H1 (cell line): ENCODE results near the gene LCNL1. TPM values are rescaled to one million over a fixed set of nuclear protein-coding genes. Genes with fewer than 3 reads are reported as not detected.

Experiments
- SP1 ChIP-seq: IDR thresholded peaks from 2 replicates; pipeline ENCODE4 v1.6.1; 2011; ENCODE audit warnings: low read depth, low read length
- polyA plus RNA-seq, 7 experiments: library from polyadenylated mRNA; depleted of rRNA in 3 of 7; stranded (reverse) in 5 of 7; unstranded in 2 of 7; fragments of >200 nt in 5 of 7; fragments of 200-250 nt in 2 of 7; gene quantifications; 1 replicate in 5 of 7; 2 replicates in 1 of 7; 4 replicates in 1 of 7; pipeline versions ENCODE4 v1.2.1 to v1.2.3, GENCODE V29; 2011 to 2013; ENCODE audit warnings: missing spikeins in 2 of 7, mixed read lengths in 2 of 7
- total RNA-seq: library from RNA; stranded (reverse); fragmentation: NEBNext Ultra II Directional; extraction: Animal tissue kit (Norgen Biotek cat#: 25700); gene quantifications from 2 replicates; pipeline ENCODE4 v1.2.1, GENCODE V29; 2021

LCNL1 gene
- total and polyA plus RNA-seq, 2 of the 8 experiments (the other 6 are each of a cell fraction or from before 2014, with no cell fraction given), result 0.11 TPM; not detected in 1

GRCh38 chr9:137014166-137014565, 31.4 kb downstream of the LCNL1 start (continued):
- TF ChIP-seq SP1, result no peak
